ENCODE data around the gene SPRY2.

DNA sequence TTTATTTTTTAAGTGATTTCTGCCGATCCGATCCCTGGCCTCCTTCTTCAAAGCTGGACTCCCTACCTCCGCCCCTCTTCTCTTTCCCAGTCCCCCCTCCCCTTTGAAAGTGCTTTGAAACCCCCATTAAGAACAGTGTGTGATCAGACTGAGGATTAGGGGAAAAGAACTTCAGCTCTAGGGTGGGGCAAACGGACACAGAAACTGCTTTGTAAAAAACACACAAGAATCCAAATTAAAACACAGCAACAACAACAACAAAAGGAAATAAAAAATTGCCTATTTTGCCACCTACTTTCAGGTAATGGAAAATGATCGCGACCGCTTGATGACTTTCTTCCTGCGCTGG, 1.4 kb downstream of the SPRY2 start:
- TF ChIP-seq, protein P1, sequence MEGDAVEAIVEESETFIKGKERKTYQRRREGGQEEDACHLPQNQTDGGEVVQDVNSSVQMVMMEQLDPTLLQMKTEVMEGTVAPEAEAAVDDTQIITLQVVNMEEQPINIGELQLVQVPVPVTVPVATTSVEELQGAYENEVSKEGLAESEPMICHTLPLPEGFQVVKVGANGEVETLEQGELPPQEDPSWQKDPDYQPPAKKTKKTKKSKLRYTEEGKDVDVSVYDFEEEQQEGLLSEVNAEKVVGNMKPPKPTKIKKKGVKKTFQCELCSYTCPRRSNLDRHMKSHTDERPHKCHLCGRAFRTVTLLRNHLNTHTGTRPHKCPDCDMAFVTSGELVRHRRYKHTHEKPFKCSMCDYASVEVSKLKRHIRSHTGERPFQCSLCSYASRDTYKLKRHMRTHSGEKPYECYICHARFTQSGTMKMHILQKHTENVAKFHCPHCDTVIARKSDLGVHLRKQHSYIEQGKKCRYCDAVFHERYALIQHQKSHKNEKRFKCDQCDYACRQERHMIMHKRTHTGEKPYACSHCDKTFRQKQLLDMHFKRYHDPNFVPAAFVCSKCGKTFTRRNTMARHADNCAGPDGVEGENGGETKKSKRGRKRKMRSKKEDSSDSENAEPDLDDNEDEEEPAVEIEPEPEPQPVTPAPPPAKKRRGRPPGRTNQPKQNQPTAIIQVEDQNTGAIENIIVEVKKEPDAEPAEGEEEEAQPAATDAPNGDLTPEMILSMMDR (IDR thresholded peaks at IDR 0.05; ENCODE audit: poor library complexity) = no peak
- TF ChIP-seq EZH2phosphoT487 (IDR thresholded peaks at IDR 0.05; ENCODE audit: low read depth, severe bottlenecking, unreplicated experiment) = no peak
- no peak for TF ChIP-seq EZH2 (IDR thresholded peaks at IDR 0.05; ENCODE audit: borderline replicate concordance)
